DMS 273 (cell line): Measurements from ENCODE around the gene NEBL.

Experiments used
- DNase-seq: peaks from one replicate; lab custom pipeline; 2025; ENCODE audit not compliant: unreplicated experiment; lab: John Stamatoyannopoulos, UW

Gene NEBL

GRCh38 chr10:20863008-20863407 is 34.1 kb downstream of the NEBL start:
- no peak for DNase-seq

GRCh38 chr10:20858292-20859124 is 38.6 kb downstream of the NEBL start:
- peak; percentile 10 for DNase-seq

- DNase-seq, result no peak
Measured at GRCh38 chr10:20856484-20856883, 40.6 kb downstream of the NEBL start.

- DNase-seq, result peak; percentile 19
Measured at GRCh38 chr10:20855398-20856038, 41.6 kb downstream of the NEBL start.

- DNase-seq, result no peak
Measured at GRCh38 chr10:20853276-20853675, 43.8 kb downstream of the NEBL start.

- DNase-seq, result no peak
Measured at GRCh38 chr10:20852303-20852702, 44.8 kb downstream of the NEBL start.

GRCh38 chr10:20847512-20847911 is 49.6 kb downstream of the NEBL start:
- DNase-seq, result no peak

GRCh38 chr10:20846263-20846662 is 50.8 kb downstream of the NEBL start:
- DNase-seq, result no peak

- no peak for DNase-seq
Measured at GRCh38 chr10:20841419-20841818, 55.7 kb downstream of the NEBL start.

GRCh38 chr10:20839910-20840309 is 57.2 kb downstream of the NEBL start:
- DNase-seq, result no peak

GRCh38 chr10:20839141-20839540 is 58.0 kb downstream of the NEBL start:
- DNase-seq, result no peak

GRCh38 chr10:20836401-20836800 is 60.7 kb downstream of the NEBL start:
- DNase-seq, result no peak

GRCh38 chr10:20835335-20835734 is 61.8 kb downstream of the NEBL start:
- no peak for DNase-seq

- DNase-seq, result no peak
Measured at GRCh38 chr10:20834825-20835224, 62.3 kb downstream of the NEBL start.

GRCh38 chr10:20822825-20823224 is 74.3 kb downstream of the NEBL start:
- DNase-seq, result no peak

GRCh38 chr10:20817646-20818045 is 79.5 kb downstream of the NEBL start:
- DNase-seq, result no peak

- DNase-seq, result no peak
Measured at GRCh38 chr10:20817116-20817515, 80.0 kb downstream of the NEBL start.

- DNase-seq, result no peak
Measured at GRCh38 chr10:20814116-20814515, 83.0 kb downstream of the NEBL start.

- no peak for DNase-seq
Measured at GRCh38 chr10:20811131-20811530, 86.0 kb downstream of the NEBL start.

- DNase-seq, result no peak
Measured at GRCh38 chr10:20809631-20810030, 87.5 kb downstream of the NEBL start.

GRCh38 chr10:20806487-20806886 is 90.6 kb downstream of the NEBL start:
- DNase-seq, result no peak

- no peak for DNase-seq
Measured at GRCh38 chr10:20797290-20797689, 99.8 kb downstream of the NEBL start.

GRCh38 chr10:20795391-20795790 is 101.7 kb downstream of the NEBL start:
- no peak for DNase-seq
